WERI-Rb-1 (cell line): ENCODE data around the gene PLXNB3.
A peak's percentile ranks its signal among the peaks of the same experiment; 100 is the strongest.
"Not testable (repeated sequence)": the region's sequence is repeated elsewhere in the genome, so short reads cannot be mapped to it uniquely, and the experiment has no call there.

ENCODE experiments used
- DNase-seq: peaks from one replicate; pipeline ENCODE4 v3.0.0-alpha.2; 2020
- H3K27ac ChIP-seq: fragments of 250-450 bp; sonication (Bioruptor Pico); 2 replicates; pipeline ENCODE4 v1.5.1; 2020; ENCODE audit warnings: mild to moderate bottlenecking, moderate library complexity
- H3K27me3 ChIP-seq: fragments of 250-450 bp; sonication (Bioruptor Pico); 2 replicates; pipeline ENCODE4 v1.5.1; 2021; ENCODE audit warnings: mild to moderate bottlenecking, low read depth, moderate library complexity; ENCODE audit not compliant: insufficient read depth, severe bottlenecking
- H3K36me3 ChIP-seq: fragments of 250-450 bp; sonication (Bioruptor Pico); 2 replicates; pipeline ENCODE4 v1.5.1; 2020; ENCODE audit warnings: mild to moderate bottlenecking, moderate library complexity
- H3K4me3 ChIP-seq: 2 replicates; pipeline ENCODE4 v1.5.1; 2011; ENCODE audit warnings: low read depth, mild to moderate bottlenecking, control low read depth, low read length
- H3K9me3 ChIP-seq: fragments of 250-450 bp; sonication (Bioruptor Pico); 2 replicates; pipeline ENCODE4 v1.5.1; 2021; ENCODE audit warnings: mild to moderate bottlenecking, moderate library complexity; ENCODE audit not compliant: severe bottlenecking
- TF ChIP-seq, protein P1 (sequence below): IDR thresholded peaks from 2 replicates; pipeline ENCODE4 v1.5.1; 2011; ENCODE audit warnings: low read depth, mild to moderate bottlenecking, control low read depth, inconsistent platforms, low read length

Gene PLXNB3

DNA sequence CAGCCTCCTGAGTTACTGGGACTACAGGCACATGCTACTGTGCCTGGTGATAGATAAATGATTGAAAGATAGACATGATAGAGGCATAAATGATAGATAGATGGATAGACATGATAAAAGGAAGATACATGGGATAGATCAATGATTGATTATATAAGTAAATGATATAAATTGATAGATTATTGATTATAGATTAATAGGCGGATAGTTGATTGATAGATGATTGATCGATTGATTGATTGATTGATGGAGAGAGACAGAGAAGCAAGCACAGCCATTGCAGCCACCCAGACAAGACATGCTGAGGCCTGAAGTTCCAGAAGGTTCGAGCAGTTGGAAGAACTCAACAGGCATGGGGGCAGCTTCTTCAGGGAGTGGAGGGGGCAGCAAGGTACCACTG lies 17.7 kb upstream of the PLXNB3 start:
- H3K9me3 ChIP-seq = no peaks in the 10 kb centered on the region
- no peak overlapping the region for H3K4me3 ChIP-seq
- TF ChIP-seq, protein P1, sequence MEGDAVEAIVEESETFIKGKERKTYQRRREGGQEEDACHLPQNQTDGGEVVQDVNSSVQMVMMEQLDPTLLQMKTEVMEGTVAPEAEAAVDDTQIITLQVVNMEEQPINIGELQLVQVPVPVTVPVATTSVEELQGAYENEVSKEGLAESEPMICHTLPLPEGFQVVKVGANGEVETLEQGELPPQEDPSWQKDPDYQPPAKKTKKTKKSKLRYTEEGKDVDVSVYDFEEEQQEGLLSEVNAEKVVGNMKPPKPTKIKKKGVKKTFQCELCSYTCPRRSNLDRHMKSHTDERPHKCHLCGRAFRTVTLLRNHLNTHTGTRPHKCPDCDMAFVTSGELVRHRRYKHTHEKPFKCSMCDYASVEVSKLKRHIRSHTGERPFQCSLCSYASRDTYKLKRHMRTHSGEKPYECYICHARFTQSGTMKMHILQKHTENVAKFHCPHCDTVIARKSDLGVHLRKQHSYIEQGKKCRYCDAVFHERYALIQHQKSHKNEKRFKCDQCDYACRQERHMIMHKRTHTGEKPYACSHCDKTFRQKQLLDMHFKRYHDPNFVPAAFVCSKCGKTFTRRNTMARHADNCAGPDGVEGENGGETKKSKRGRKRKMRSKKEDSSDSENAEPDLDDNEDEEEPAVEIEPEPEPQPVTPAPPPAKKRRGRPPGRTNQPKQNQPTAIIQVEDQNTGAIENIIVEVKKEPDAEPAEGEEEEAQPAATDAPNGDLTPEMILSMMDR = no peak
- no peak for DNase-seq
- no peaks in the 10 kb centered on the region for H3K27me3 ChIP-seq
- no peak overlapping the region for H3K27ac ChIP-seq
- H3K36me3 ChIP-seq = no peaks in the 10 kb centered on the region

DNA sequence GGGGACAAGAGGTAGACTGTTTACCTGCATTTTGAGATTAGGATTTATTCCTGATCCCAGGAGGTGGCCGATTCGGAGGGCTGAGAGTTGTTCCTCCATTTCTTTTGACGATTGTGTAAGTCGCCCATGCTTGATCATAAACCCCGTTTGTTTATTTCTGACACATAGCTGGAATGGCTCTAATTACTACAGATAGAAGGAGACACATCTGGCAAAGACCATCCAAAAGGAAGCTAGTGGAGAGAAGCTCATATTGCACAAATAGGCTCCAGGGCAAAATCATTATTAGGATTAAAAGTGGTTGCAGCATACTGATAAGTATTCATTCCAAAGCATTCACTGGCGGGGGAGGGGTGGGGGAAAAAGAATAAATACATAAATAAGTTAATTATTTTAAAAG lies 17.1 kb upstream of the PLXNB3 start:
- not testable (repeated sequence) for DNase-seq, H3K27ac ChIP-seq, H3K36me3 ChIP-seq, H3K9me3 ChIP-seq, H3K4me3 ChIP-seq, H3K27me3 ChIP-seq

DNA sequence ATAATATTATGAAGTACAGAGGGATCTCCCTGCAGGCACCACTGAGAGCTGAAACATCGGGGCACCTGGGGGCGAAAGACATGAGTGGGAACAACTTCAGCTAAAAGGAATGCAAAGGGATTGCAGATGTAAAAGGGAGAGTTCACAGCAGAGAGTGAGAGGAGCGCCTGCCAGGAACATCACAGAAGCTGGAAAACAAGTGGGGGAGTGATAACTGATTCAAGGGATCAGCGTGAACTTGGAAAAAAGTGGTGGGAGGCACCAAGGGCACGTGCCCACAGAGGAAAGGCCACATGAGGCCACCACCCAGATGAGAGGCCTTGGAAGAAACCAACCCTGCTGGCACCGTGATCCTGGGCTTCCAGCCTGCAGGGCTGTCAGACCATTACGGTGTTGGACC lies 15.0 kb upstream of the PLXNB3 start:
- H3K4me3 ChIP-seq, H3K9me3 ChIP-seq, DNase-seq, H3K27me3 ChIP-seq, H3K36me3 ChIP-seq, H3K27ac ChIP-seq: not testable (repeated sequence)

DNA sequence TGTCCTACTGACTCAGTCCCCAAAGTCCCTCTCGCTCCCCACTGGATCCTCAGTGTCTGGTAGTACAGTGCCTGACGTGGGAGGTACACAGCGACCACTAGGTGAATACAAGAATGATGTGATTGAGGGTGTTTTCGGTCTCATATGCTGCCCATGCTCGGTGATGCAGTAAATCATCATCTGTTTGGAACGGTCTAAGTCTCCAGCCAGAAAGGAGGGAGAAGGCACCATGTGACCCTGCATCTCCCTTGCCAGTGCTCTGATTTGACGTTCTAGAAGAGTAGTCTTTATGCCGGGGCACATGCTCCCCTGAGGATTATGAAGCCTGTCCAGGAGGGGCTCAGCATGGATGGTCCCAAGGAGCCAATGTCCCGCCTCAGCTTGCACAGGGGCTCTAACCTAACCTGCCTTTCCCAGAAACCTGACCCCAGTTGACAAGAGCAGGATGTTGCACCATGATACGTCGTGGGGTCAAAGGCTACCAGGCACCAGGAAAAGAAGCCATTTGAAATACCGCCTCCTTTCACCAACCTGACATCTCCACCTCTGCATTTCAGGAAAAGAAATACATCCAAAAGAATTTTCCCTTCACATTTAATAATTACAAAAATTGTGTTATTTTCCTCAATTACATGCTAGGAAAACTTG lies 13.8 kb upstream of the PLXNB3 start:
- H3K9me3 ChIP-seq = no peaks in the 10 kb centered on the region
- H3K4me3 ChIP-seq = no peak overlapping the region
- TF ChIP-seq, protein P1 = no peak
- H3K27ac ChIP-seq = no peak overlapping the region
- H3K27me3 ChIP-seq = no peaks in the 10 kb centered on the region
- DNase-seq = peak; percentile 11
- H3K36me3 ChIP-seq = no peaks in the 10 kb centered on the region

DNA sequence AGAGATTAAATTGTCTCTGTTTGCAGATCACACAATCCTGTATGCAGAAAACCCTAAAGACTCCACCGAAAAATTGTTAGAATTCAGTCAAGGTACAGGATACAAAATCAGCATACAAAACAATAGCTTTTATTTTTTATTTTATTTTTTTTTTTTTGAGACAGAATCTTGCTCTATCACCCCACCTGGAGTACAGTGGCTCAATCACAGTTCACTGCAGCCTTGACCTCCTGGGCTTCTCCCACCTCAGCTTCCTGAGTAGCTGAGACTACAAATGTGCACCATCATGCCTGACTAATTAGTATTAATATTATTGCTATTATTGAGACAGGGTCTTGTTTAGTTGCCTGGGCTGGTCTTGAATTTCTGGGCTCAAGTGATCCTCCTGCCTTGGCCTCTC lies 8.9 kb upstream of the PLXNB3 start:
- no peak overlapping the region for H3K4me3 ChIP-seq
- H3K27me3 ChIP-seq = no peaks in the 10 kb centered on the region
- DNase-seq = no peak
- H3K36me3 ChIP-seq = no peaks in the 10 kb centered on the region
- TF ChIP-seq, protein P1 = no peak
- peaks cover 9% of the 10 kb centered on the region for H3K9me3 ChIP-seq
- H3K27ac ChIP-seq = no peak overlapping the region

DNA sequence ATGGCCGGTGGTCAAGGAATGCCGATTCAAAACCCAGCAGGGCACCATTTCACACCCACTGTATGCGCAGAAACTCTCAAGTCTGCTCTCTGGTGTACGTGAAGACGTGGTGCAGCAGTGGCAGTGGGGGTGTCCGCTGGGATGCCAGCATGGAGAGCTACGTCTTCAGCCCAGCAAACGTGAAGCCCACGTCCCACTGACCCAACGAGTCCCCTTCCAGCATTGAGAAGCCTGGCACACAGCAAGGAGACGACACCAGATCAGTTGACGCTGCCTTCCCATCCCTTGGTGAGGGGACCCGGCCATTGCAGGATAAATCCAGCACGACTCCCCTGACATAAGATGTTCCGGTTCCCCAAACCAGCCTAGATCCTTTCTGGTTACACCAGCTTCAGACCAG lies 2.2 kb upstream of the PLXNB3 start:
- no peaks in the 10 kb centered on the region for H3K36me3 ChIP-seq
- DNase-seq = peak; percentile 27
- no peak overlapping the region for H3K4me3 ChIP-seq
- H3K27me3 ChIP-seq = peaks cover 29% of the 10 kb centered on the region
- H3K9me3 ChIP-seq = peaks cover 2% of the 10 kb centered on the region
- no peak overlapping the region for H3K27ac ChIP-seq
- TF ChIP-seq, protein P1 = no peak

DNA sequence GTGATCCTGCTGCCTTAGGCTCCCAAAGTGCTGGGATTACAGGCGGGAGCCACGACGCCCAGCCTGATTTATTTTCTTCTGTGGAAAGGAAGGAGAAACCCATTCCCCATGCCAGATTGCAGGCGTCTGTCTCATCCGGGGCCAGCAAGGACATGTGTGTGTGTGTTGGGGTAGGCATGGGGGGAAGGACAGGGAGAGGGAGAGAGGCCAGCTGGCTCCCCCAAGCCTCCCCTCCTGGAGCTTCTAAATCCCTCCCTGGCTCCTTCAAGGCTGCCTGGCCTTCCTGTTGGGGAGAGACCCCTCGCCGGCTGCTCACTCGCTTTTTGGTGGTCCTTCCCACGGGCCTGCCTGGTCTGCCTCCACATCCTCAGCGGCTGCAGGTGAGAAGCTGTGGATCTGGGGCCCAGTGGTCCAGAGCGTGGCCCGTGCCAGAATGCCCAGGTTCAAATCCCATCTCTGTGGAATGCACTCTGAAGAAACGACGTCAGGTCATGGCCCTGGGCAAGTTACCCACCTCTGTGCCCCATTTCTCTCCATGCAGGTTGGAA lies 1.3 kb upstream of the PLXNB3 start:
- peaks cover 34% of the 10 kb centered on the region for H3K27me3 ChIP-seq
- TF ChIP-seq, protein P1 = no peak
- peaks cover 2% of the 10 kb centered on the region for H3K9me3 ChIP-seq
- DNase-seq = peak; percentile 43
- no peak overlapping the region for H3K4me3 ChIP-seq
- no peak overlapping the region for H3K27ac ChIP-seq
- no peaks in the 10 kb centered on the region for H3K36me3 ChIP-seq
